ENCODE data around the gene KIF6. TPM values are rescaled to one million over a fixed set of nuclear protein-coding genes. Genes with fewer than 3 reads are reported as not detected.

The KIF6 gene
- total RNA-seq, 2 experiments from 2014 or later = not detected

- H3K27ac Mint-ChIP-seq = no peak overlapping the region
- peaks cover 10% of the 10 kb centered on the region for H3K27me3 Mint-ChIP-seq
- no peak for ATAC-seq (ENCODE audit: poor library complexity)
- Histone ChIP-seq H3K4me1 (ENCODE audit: insufficient read depth, low read length) (no peaks in the 10 kb centered on the region), H3K9me3 (ENCODE audit: control insufficient read depth in 1 of 2, insufficient read depth in 1 of 2, low read length in 2 of 2) (peaks cover 0 to 5% of the 10 kb centered on the region in 2 experiments), H3K27me3 (ENCODE audit: control insufficient read depth in 1 of 2, insufficient read depth in 2 of 2, low read length in 2 of 2) (no peaks in the 10 kb centered on the region), H3K4me3 (ENCODE audit: low read length) (no peak overlapping the region), H3K36me3 (ENCODE audit: insufficient read depth, low read length) (no peaks in the 10 kb centered on the region), H3K27ac (ENCODE audit: low read depth in 1 of 2, low read length in 2 of 2) (no peak overlapping the region)
- H3K9me3 Mint-ChIP-seq = no peaks in the 10 kb centered on the region
- TF ChIP-seq CTCF (IDR thresholded peaks at IDR 0.05) = no peak
- H3K36me3 Mint-ChIP-seq (ENCODE audit: low read depth) = no peaks in the 10 kb centered on the region
- no peaks in the 10 kb centered on the region for H3K4me1 Mint-ChIP-seq (ENCODE audit: low read depth)
- intact Hi-C loops (cut with DNase I, micrococcal nuclease) = no loop called here
- DNase-seq = no peak
- ChIA-PET POLR2A (no interaction called here), CTCF (no interaction called here)
- H3K4me3 Mint-ChIP-seq = no peak overlapping the region
Observed at GRCh38 chr6:39577446-39578165, 147.6 kb downstream of the KIF6 start.

GRCh38 chr6:39576556-39577303, 148.5 kb downstream of the KIF6 start:
- intact Hi-C loops (cut with DNase I, micrococcal nuclease) = no loop called here
- Mint-ChIP-seq H3K36me3 (ENCODE audit: low read depth) (no peaks in the 10 kb centered on the region), H3K4me3 (no peak overlapping the region), H3K27me3 (peaks cover 6% of the 10 kb centered on the region), H3K4me1 (ENCODE audit: low read depth) (no peaks in the 10 kb centered on the region), H3K9me3 (no peaks in the 10 kb centered on the region), H3K27ac (no peak overlapping the region)
- no peak overlapping the region for H3K27ac ChIP-seq (ENCODE audit: low read depth in 1 of 2, low read length in 2 of 2)
- no peaks in the 10 kb centered on the region for H3K36me3 ChIP-seq (ENCODE audit: insufficient read depth, low read length)
- H3K4me1 ChIP-seq (ENCODE audit: insufficient read depth, low read length) = no peaks in the 10 kb centered on the region
- no peak overlapping the region for H3K4me3 ChIP-seq (ENCODE audit: low read length)
- ATAC-seq (ENCODE audit: poor library complexity) = no peak
- ChIA-PET CTCF (no interaction called here), POLR2A (no interaction called here)
- no peak for DNase-seq
- TF ChIP-seq CTCF (IDR thresholded peaks at IDR 0.05) = no peak
- peaks cover 0 to 5% of the 10 kb centered on the region in 2 experiments for H3K9me3 ChIP-seq (ENCODE audit: control insufficient read depth in 1 of 2, insufficient read depth in 1 of 2, low read length in 2 of 2)
- H3K27me3 ChIP-seq (ENCODE audit: control insufficient read depth in 1 of 2, insufficient read depth in 2 of 2, low read length in 2 of 2) = no peaks in the 10 kb centered on the region

GRCh38 chr6:39574991-39575390, 150.2 kb downstream of the KIF6 start:
- H3K4me3 ChIP-seq (ENCODE audit: low read length) = no peak overlapping the region
- H3K27me3 ChIP-seq (ENCODE audit: control insufficient read depth in 1 of 2, insufficient read depth in 2 of 2, low read length in 2 of 2) = no peaks in the 10 kb centered on the region
- ChIA-PET POLR2A (no interaction called here), CTCF (no interaction called here)
- TF ChIP-seq CTCF (IDR thresholded peaks at IDR 0.05) = no peak
- ATAC-seq (ENCODE audit: poor library complexity) = no peak
- H3K9me3 ChIP-seq (ENCODE audit: control insufficient read depth in 1 of 2, insufficient read depth in 1 of 2, low read length in 2 of 2) = peaks cover 0 to 5% of the 10 kb centered on the region in 2 experiments
- no peak for DNase-seq
- no peaks in the 10 kb centered on the region for H3K4me1 ChIP-seq (ENCODE audit: insufficient read depth, low read length)
- Mint-ChIP-seq H3K27me3 (peaks cover 11% of the 10 kb centered on the region), H3K36me3 (ENCODE audit: low read depth) (no peaks in the 10 kb centered on the region), H3K27ac (no peak overlapping the region), H3K4me1 (ENCODE audit: low read depth) (no peaks in the 10 kb centered on the region), H3K9me3 (no peaks in the 10 kb centered on the region), H3K4me3 (no peak overlapping the region)
- no peaks in the 10 kb centered on the region for H3K36me3 ChIP-seq (ENCODE audit: insufficient read depth, low read length)
- H3K27ac ChIP-seq (ENCODE audit: low read depth in 1 of 2, low read length in 2 of 2) = no peak overlapping the region
- intact Hi-C loops (cut with DNase I, micrococcal nuclease) = no loop called here
